Nephron (organoid): ENCODE data around the gene TTLL12.

Experiments
- H3K27ac Mint-ChIP-seq, 3 experiments: 2 replicates each; pipeline ENCODE4 v1.8.0; 2020; ENCODE audit warnings: mixed read lengths in 3 of 3, mild to moderate bottlenecking in 2 of 3, moderate library complexity in 1 of 3
- H3K27me3 Mint-ChIP-seq: 2 replicates; pipeline ENCODE4 v1.8.0; 2021; ENCODE audit warnings: low read depth, mild to moderate bottlenecking, moderate library complexity, mixed read lengths
- H3K36me3 Mint-ChIP-seq: 2 replicates; pipeline ENCODE4 v1.8.0; 2020; ENCODE audit warnings: low read depth, mixed read lengths
- H3K4me1 Mint-ChIP-seq: 2 replicates; pipeline ENCODE4 v1.8.0; 2020; ENCODE audit warnings: mixed read lengths
- H3K4me3 Mint-ChIP-seq, 3 experiments: 2 replicates each; pipeline ENCODE4 v1.8.0; 2020; ENCODE audit warnings: mild to moderate bottlenecking in 3 of 3, mixed read lengths in 3 of 3, moderate library complexity in 2 of 3
- H3K9me3 Mint-ChIP-seq: 2 replicates; pipeline ENCODE4 v1.8.0; 2020; ENCODE audit warnings: mixed read lengths
- TF ChIP-seq, protein P1 (sequence below), 3 experiments: fragments of 200-600 bp; sonication (generic); IDR thresholded peaks; one replicate each; pipeline ENCODE4 v1.5.0; 2021; ENCODE audit warnings: antibody characterized with exemption in 3 of 3; ENCODE audit not compliant: unreplicated experiment in 3 of 3

Gene TTLL12

DNA sequence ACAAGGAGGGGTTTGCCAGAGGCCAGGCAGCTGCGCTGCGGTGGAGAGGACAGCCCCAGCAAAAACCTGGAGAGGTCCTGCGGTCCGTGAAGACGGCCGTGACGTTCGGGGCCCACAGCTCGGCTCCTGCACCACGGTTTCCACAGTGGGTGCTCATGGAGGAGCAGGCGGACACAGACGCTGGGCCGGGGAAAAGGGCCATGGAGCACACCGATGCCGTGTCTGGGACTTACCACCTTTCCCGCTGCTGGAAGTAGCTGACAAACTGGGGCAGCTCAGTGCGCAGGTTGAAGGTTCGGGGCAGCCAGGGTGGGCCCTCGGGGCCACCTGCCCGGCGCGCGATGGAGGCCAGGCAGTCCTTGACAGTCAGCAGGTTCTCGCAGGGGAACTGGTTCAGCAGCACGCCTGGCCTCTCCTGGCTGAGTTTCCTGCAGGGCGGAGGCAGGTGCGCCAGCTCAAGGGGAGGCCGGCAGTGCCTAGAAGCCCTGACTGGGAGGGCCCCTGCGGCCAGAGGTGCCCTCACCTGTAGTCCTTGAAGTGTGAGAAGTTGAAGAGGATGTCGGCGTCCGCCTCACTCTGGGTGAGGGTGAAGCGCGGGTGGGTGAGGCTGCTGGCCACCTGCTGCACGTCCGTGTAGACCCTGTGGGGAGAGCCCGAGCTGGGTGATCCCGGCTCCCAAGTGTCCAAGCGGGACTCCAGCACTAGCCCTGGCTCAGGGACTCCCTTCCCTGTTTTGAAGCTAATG is 12.8 kb downstream of the TTLL12 start:
- Mint-ChIP-seq H3K9me3 (no peaks in the 10 kb centered on the region), H3K27me3 (no peaks in the 10 kb centered on the region), H3K4me3 (no peak overlapping the region), H3K36me3 (peaks cover 29% of the 10 kb centered on the region), H3K4me1 (no peaks in the 10 kb centered on the region), H3K27ac (no peak overlapping the region)
- TF ChIP-seq, protein P1, sequence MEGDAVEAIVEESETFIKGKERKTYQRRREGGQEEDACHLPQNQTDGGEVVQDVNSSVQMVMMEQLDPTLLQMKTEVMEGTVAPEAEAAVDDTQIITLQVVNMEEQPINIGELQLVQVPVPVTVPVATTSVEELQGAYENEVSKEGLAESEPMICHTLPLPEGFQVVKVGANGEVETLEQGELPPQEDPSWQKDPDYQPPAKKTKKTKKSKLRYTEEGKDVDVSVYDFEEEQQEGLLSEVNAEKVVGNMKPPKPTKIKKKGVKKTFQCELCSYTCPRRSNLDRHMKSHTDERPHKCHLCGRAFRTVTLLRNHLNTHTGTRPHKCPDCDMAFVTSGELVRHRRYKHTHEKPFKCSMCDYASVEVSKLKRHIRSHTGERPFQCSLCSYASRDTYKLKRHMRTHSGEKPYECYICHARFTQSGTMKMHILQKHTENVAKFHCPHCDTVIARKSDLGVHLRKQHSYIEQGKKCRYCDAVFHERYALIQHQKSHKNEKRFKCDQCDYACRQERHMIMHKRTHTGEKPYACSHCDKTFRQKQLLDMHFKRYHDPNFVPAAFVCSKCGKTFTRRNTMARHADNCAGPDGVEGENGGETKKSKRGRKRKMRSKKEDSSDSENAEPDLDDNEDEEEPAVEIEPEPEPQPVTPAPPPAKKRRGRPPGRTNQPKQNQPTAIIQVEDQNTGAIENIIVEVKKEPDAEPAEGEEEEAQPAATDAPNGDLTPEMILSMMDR (IDR thresholded peaks at IDR 0.05; ENCODE audit: unreplicated experiment in 3 of 3) = no peak

GRCh38 chr22:43173566-43173965 is 13.4 kb downstream of the TTLL12 start:
- H3K4me3 Mint-ChIP-seq = no peak overlapping the region
- no peaks in the 10 kb centered on the region for H3K27me3 Mint-ChIP-seq
- no peaks in the 10 kb centered on the region for H3K9me3 Mint-ChIP-seq
- TF ChIP-seq, protein P1 (IDR thresholded peaks at IDR 0.05; ENCODE audit: unreplicated experiment in 3 of 3) = no peak
- peaks cover 24% of the 10 kb centered on the region for H3K36me3 Mint-ChIP-seq
- no peak overlapping the region for H3K27ac Mint-ChIP-seq
- no peaks in the 10 kb centered on the region for H3K4me1 Mint-ChIP-seq

DNA sequence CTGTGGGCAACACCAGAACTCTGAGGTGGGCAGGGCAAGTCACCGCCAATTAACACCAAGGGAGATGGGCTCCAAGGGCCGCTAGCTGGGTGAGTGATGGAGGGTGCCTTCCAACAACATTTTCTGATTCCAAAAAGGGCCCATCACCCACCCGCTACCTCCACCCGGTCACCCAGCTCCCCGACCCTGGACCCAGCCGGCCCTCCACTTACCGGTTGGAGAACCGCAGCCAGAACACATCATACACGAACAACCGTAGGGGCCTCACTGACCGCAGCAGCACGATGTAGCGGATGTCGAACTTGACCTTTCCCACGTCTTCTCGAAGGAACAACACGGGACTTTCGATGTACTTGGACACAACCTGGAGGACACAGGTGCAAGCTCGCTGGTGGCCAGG is 14.7 kb downstream of the TTLL12 start:
- no peak overlapping the region for H3K27ac Mint-ChIP-seq
- no peak overlapping the region for H3K4me3 Mint-ChIP-seq
- H3K36me3 Mint-ChIP-seq = peaks cover 20% of the 10 kb centered on the region
- H3K4me1 Mint-ChIP-seq = no peaks in the 10 kb centered on the region
- H3K27me3 Mint-ChIP-seq = no peaks in the 10 kb centered on the region
- TF ChIP-seq, protein P1 (IDR thresholded peaks at IDR 0.05; ENCODE audit: unreplicated experiment in 3 of 3) = no peak
- no peaks in the 10 kb centered on the region for H3K9me3 Mint-ChIP-seq

GRCh38 chr22:43171607-43172006 is 15.3 kb downstream of the TTLL12 start:
- peaks cover 20% of the 10 kb centered on the region for H3K36me3 Mint-ChIP-seq
- no peak overlapping the region for H3K4me3 Mint-ChIP-seq
- TF ChIP-seq, protein P1 (IDR thresholded peaks at IDR 0.05; ENCODE audit: unreplicated experiment in 3 of 3) = no peak
- no peaks in the 10 kb centered on the region for H3K27me3 Mint-ChIP-seq
- no peaks in the 10 kb centered on the region for H3K4me1 Mint-ChIP-seq
- no peak overlapping the region for H3K27ac Mint-ChIP-seq
- H3K9me3 Mint-ChIP-seq = no peaks in the 10 kb centered on the region

DNA sequence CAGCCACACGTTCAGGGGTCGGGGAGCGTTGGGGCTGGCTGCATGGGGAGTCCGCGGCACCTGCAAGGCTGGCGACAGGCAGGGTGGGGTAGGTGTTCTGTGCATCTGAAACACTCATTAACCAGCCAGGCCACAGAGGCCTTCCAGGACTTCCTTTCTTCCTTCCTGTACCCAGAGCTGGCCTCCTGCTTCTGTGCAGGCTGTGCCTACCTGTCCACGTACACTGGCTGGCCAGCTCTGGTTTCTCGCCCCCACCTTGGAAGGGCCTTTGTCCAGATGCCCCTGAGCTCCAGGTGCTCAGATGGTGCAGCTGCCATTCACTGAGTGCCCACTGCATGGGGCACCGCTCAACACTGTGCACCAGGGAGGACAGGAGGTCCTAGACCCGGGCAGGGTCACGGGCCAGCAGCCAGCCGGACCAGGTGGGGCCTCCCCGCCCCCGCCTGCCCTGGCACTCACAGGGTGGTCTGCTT is 15.9 kb downstream of the TTLL12 start:
- Mint-ChIP-seq H3K4me1 (no peaks in the 10 kb centered on the region), H3K27me3 (no peaks in the 10 kb centered on the region), H3K36me3 (peaks cover 18% of the 10 kb centered on the region), H3K4me3 (no peak overlapping the region), H3K27ac (no peak overlapping the region), H3K9me3 (no peaks in the 10 kb centered on the region)
- TF ChIP-seq, protein P1 (IDR thresholded peaks at IDR 0.05; ENCODE audit: unreplicated experiment in 3 of 3) = no peak

DNA sequence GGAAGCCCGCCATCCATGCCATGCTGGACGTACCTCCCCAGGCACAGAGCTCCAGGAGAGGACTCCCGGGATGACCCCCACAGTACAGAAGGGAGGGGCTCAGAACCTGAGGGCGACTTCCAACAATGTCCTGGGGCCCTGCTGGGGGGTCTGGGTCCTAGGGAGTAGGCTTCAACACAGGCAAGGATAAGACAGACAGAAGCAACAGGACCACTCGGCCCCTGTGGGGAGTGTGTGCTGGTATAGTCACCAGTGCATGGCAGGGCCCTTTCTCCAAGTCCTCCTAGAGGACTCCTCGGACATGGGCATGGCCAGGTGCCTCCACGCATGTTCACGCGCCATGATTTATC is 16.8 kb downstream of the TTLL12 start:
- Mint-ChIP-seq H3K27ac (no peak overlapping the region), H3K36me3 (peaks cover 17% of the 10 kb centered on the region), H3K9me3 (no peaks in the 10 kb centered on the region), H3K4me1 (no peaks in the 10 kb centered on the region), H3K4me3 (no peak overlapping the region), H3K27me3 (no peaks in the 10 kb centered on the region)
- TF ChIP-seq, protein P1 (IDR thresholded peaks at IDR 0.05; ENCODE audit: unreplicated experiment in 3 of 3) = no peak
